ENCODE data around the gene DDX39A. TPM values are rescaled to one million over a fixed set of nuclear protein-coding genes. Genes with fewer than 3 reads are reported as not detected.
"Not testable (repeated sequence)": the region's sequence is repeated elsewhere in the genome, so short reads cannot be mapped to it uniquely, and the experiment has no call there.

Gene DDX39A
- total and polyA plus RNA-seq, 3 donors from 2014 or later: 218 to 323 (median 295) TPM

- no peaks in the 10 kb centered on the region for H3K27me3 ChIP-seq
- no peak for TF ChIP-seq POLR2A (IDR thresholded peaks at IDR 0.05)
- TF ChIP-seq CTCF (IDR thresholded peaks at IDR 0.05): no peak
- H3K4me1 ChIP-seq: peaks cover 42% of the 10 kb centered on the region
- no peaks in the 10 kb centered on the region for H3K9me3 ChIP-seq
- WGBS, 2 donors: 85 to 87% methylated on average over 13 of the region's 13 CpGs
- H3K36me3 ChIP-seq (ENCODE audit: low read depth, missing control alignments): no peaks in the 10 kb centered on the region
- no peak overlapping the region for H3K4me3 ChIP-seq
- H3K27ac ChIP-seq: no peak overlapping the region
- intact Hi-C loops (cut with DNase I; ENCODE audit: low total_unique reads): no loop called here
- DNase-seq: no peak
Measured at GRCh38 chr19:14377883-14378328, 41.2 kb downstream of the DDX39A start.

- H3K27ac ChIP-seq: peak overlapping the region; percentile 66 to 69
- no peak for TF ChIP-seq CTCF (IDR thresholded peaks at IDR 0.05)
- intact Hi-C loops (cut with DNase I; ENCODE audit: low total_unique reads): no loop called here
- H3K9me3 ChIP-seq: no peaks in the 10 kb centered on the region
- peaks cover 31% of the 10 kb centered on the region for H3K4me1 ChIP-seq
- no peaks in the 10 kb centered on the region for H3K27me3 ChIP-seq
- no peaks in the 10 kb centered on the region for H3K36me3 ChIP-seq (ENCODE audit: low read depth, missing control alignments)
- DNase-seq: peak; percentile 45
- H3K4me3 ChIP-seq: no peak overlapping the region
- 45 to 60% methylated on average over 14 to 17 of the region's 17 CpGs for WGBS, 2 donors
Measured at GRCh38 chr19:14375582-14376291, 43.4 kb downstream of the DDX39A start.

GRCh38 chr19:14375055-14375581 lies 44.0 kb downstream of the DDX39A start:
- TF ChIP-seq POLR2A (IDR thresholded peaks at IDR 0.05) (no peak), CTCF (IDR thresholded peaks at IDR 0.05) (no peak)
- Histone ChIP-seq H3K4me1 (peaks cover 25% of the 10 kb centered on the region), H3K27ac (peak overlapping the region; percentile 66 to 69), H3K36me3 (ENCODE audit: low read depth, missing control alignments) (no peaks in the 10 kb centered on the region), H3K4me3 (no peak overlapping the region), H3K9me3 (no peaks in the 10 kb centered on the region), H3K27me3 (no peaks in the 10 kb centered on the region)
- WGBS, 2 donors: 40 to 61% methylated on average over 12 of the region's 12 CpGs
- intact Hi-C loops (cut with DNase I; ENCODE audit: low total_unique reads): no loop called here
- no peak for DNase-seq

DNA sequence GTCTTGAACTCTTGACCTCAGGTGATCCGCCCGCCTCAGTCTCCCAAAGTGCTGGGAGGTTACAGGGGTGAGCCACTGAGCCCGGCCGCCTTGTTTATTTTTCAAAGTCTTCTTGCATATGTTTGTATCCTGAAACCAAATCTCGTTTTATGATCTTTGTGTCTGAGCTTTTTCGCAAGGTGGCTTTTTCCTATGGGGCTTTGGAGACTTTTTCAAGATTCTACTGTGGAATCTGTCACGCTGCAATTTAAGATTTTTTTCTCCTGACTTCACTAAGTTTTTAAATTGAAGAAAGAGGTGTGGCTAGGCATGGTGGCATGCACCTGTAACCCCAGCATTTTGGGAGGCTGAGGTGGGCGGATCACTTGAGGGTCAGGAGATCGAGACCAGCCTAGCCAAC lies 44.8 kb downstream of the DDX39A start:
- DNase-seq; H3K4me3 ChIP-seq; H3K9me3 ChIP-seq; intact Hi-C loops (cut with DNase I; ENCODE audit: low total_unique reads); H3K36me3 ChIP-seq (ENCODE audit: low read depth, missing control alignments); H3K27me3 ChIP-seq; H3K27ac ChIP-seq: not testable (repeated sequence)
- H3K4me1 ChIP-seq: peaks cover 17% of the 10 kb centered on the region
- 95 to 96% methylated on average over 9 of the region's 9 CpGs for WGBS, 2 donors

- H3K27me3 ChIP-seq; H3K36me3 ChIP-seq (ENCODE audit: low read depth, missing control alignments); H3K27ac ChIP-seq; H3K9me3 ChIP-seq; intact Hi-C loops (cut with DNase I; ENCODE audit: low total_unique reads); DNase-seq; H3K4me3 ChIP-seq: not testable (repeated sequence)
- H3K4me1 ChIP-seq: peaks cover 12% of the 10 kb centered on the region
- 78 to 79% methylated on average over 6 to 8 of the region's 8 CpGs for WGBS, 2 donors
Measured at GRCh38 chr19:14372384-14373077, 46.6 kb downstream of the DDX39A start.
